OCI-LY3 (cell line): Measurements from ENCODE around the gene CEMIP.

ENCODE experiments used
- CTCF ChIP-seq: fragments of 200-600, 300-600 bp; sonication (generic); IDR thresholded peaks from 2 replicates; pipeline ENCODE4 v1.5.1; 2014; ENCODE audit warnings: antibody characterized with exemption, low read length, low read depth
- EZH2phosphoT487 ChIP-seq: fragments of 200-600 bp; shearing (Covaris generic); IDR thresholded peaks from 2 replicates; pipeline ENCODE4 v1.6.1; 2018; ENCODE audit warnings: antibody characterized with exemption, mixed run types, low read depth

- TF ChIP-seq CTCF (no peak), EZH2phosphoT487 (no peak)
These were observed 136.3 kb downstream of the CEMIP start for GRCh38 chr15:80915472-80915871.
